ENCODE data around the gene FAT1.

Gene FAT1

GRCh38 chr4:186592966-186593586, 130.6 kb downstream of the FAT1 start:
- no peak for DNase-seq (ENCODE audit: insufficient read length)
- no peak for FAIRE-seq

GRCh38 chr4:186592445-186592844, 131.2 kb downstream of the FAT1 start:
- no peak for TF ChIP-seq POLR2A (IDR thresholded peaks at IDR 0.05; ENCODE audit: low read depth, low read length)
- TF ChIP-seq TAF1 (IDR thresholded peaks at IDR 0.05; ENCODE audit: borderline replicate concordance, low read depth, low read length): no peak
- TF ChIP-seq POLR2AphosphoS5 (IDR thresholded peaks at IDR 0.05; ENCODE audit: low read depth, low read length): no peak
- DNase-seq (ENCODE audit: insufficient read length) (no peak), FAIRE-seq (no peak)

More at GRCh38 chr4:186592966-186593586, 130.6 kb downstream of the FAT1 start:
- TF ChIP-seq TAF1 (IDR thresholded peaks at IDR 0.05; ENCODE audit: borderline replicate concordance, low read depth, low read length) (no peak), POLR2AphosphoS5 (IDR thresholded peaks at IDR 0.05; ENCODE audit: low read depth, low read length) (no peak), POLR2A (IDR thresholded peaks at IDR 0.05; ENCODE audit: low read depth, low read length) (no peak)

GRCh38 chr4:186591651-186592050, 132.0 kb downstream of the FAT1 start:
- TF ChIP-seq POLR2A (IDR thresholded peaks at IDR 0.05; ENCODE audit: low read depth, low read length) (no peak), TAF1 (IDR thresholded peaks at IDR 0.05; ENCODE audit: borderline replicate concordance, low read depth, low read length) (no peak), POLR2AphosphoS5 (IDR thresholded peaks at IDR 0.05; ENCODE audit: low read depth, low read length) (no peak)
- no peak for FAIRE-seq

DNA sequence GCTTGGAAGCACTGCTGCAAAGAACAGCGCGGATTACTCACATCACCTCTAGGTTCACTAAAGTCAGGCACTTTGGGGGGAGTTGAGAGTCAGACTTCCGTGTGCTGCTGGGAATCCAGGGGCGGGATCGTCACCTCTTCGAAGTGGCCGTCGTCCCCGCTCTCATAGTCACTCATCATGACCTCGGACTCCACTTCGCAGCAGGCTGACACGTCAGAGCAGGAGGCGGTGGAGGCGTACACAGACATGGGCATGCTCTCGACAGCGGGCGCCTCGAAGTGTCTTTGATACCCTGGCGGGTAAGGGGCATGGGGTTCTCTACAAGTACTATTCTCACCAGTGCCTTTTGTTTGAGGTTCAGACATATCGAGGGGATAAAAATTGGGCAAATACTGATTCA, 135.2 kb downstream of the FAT1 start:
- DNase-seq (ENCODE audit: insufficient read length): no peak
- TF ChIP-seq POLR2A (IDR thresholded peaks at IDR 0.05; ENCODE audit: low read depth, low read length) (no peak), POLR2AphosphoS5 (IDR thresholded peaks at IDR 0.05; ENCODE audit: low read depth, low read length) (no peak), TAF1 (IDR thresholded peaks at IDR 0.05; ENCODE audit: borderline replicate concordance, low read depth, low read length) (no peak)
- FAIRE-seq: no peak

More at GRCh38 chr4:186591651-186592050, 132.0 kb downstream of the FAT1 start:
- no peak for DNase-seq (ENCODE audit: insufficient read length)

GRCh38 chr4:186587416-186588018, 136.1 kb downstream of the FAT1 start:
- DNase-seq (ENCODE audit: insufficient read length): peak; percentile 15
- TF ChIP-seq POLR2AphosphoS5 (IDR thresholded peaks at IDR 0.05; ENCODE audit: low read depth, low read length): no peak
- no peak for TF ChIP-seq POLR2A (IDR thresholded peaks at IDR 0.05; ENCODE audit: low read depth, low read length)
- TF ChIP-seq TAF1 (IDR thresholded peaks at IDR 0.05; ENCODE audit: borderline replicate concordance, low read depth, low read length): no peak
- no peak for FAIRE-seq

DNA sequence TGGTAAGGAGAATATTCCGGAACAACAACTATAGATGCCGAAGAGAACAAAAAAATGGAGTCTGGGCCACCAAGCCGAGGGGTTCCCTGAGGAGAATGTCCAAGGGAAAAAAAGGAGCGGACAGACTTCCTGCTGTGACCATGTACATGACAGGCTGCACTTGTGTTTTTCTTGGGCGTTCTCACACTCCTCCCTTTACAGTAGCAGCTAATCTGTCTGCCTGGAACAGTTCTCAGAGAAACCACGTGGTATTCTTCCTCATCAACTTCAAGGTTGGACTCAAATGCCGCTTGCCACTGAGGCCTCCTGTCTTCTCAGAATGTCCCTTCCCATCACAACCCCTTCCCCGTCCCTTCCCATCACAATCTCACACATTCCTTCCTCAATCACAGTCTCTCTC, 137.5 kb downstream of the FAT1 start:
- TF ChIP-seq POLR2AphosphoS5 (IDR thresholded peaks at IDR 0.05; ENCODE audit: low read depth, low read length): no peak
- no peak for TF ChIP-seq POLR2A (IDR thresholded peaks at IDR 0.05; ENCODE audit: low read depth, low read length)
- no peak for TF ChIP-seq TAF1 (IDR thresholded peaks at IDR 0.05; ENCODE audit: borderline replicate concordance, low read depth, low read length)
- DNase-seq (ENCODE audit: insufficient read length) (no peak), FAIRE-seq (no peak)

DNA sequence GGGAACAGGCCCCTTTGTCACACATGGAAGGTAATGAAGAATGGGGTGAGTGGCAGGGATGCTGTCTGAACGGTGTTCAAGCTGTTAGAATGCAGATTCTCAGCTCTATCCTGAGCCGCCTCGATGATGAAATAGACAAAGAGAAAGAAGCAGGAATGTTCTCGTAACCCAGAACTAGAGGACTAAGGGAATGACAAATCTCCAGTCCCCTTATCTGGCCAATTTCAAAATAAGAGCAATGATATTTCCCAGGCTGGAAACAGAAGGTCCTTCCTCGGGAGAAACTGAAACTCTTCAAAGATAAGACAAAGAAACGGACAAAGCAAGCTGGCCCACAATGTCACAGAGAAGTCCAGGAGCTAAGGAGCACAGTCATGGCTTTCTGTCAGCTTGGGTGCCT, 138.7 kb downstream of the FAT1 start:
- no peak for DNase-seq (ENCODE audit: insufficient read length)
- TF ChIP-seq TAF1 (IDR thresholded peaks at IDR 0.05; ENCODE audit: borderline replicate concordance, low read depth, low read length): no peak
- no peak for FAIRE-seq

GRCh38 chr4:186581421-186581820, 142.2 kb downstream of the FAT1 start:
- DNase-seq (ENCODE audit: insufficient read length) (no peak), FAIRE-seq (no peak)

DNA sequence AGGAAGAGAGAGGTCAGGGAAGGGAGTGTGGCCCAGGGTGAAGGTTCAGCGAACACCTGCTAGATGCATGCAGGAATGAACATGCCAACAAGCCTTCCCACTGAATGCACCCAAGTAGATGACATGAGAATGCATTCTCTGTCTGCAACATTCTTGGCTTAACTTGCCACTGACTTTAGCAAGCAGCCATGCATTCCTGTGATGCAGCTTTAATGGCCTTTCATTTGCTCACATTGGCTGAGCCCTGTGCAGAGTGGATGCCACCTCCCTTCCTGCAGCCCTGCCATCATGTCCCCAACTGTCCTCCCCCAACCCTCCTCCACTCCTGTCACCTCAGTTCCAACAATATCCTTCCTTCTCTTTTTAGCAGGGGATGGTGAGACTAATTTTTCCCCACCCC, 143.0 kb downstream of the FAT1 start:
- no peak for FAIRE-seq

More at GRCh38 chr4:186581421-186581820, 142.2 kb downstream of the FAT1 start:
- TF ChIP-seq POLR2AphosphoS5 (IDR thresholded peaks at IDR 0.05; ENCODE audit: low read depth, low read length): no peak
- TF ChIP-seq POLR2A (IDR thresholded peaks at IDR 0.05; ENCODE audit: low read depth, low read length): no peak
- TF ChIP-seq TAF1 (IDR thresholded peaks at IDR 0.05; ENCODE audit: borderline replicate concordance, low read depth, low read length): no peak

GRCh38 chr4:186570193-186570996, 153.3 kb downstream of the FAT1 start:
- TF ChIP-seq TAF1 (IDR thresholded peaks at IDR 0.05; ENCODE audit: borderline replicate concordance, low read depth, low read length): no peak
- TF ChIP-seq POLR2AphosphoS5 (IDR thresholded peaks at IDR 0.05; ENCODE audit: low read depth, low read length): no peak
- TF ChIP-seq POLR2A (IDR thresholded peaks at IDR 0.05; ENCODE audit: low read depth, low read length): no peak
- DNase-seq (ENCODE audit: insufficient read length) (no peak), FAIRE-seq (no peak)

More for the DNA sequence above, 143.0 kb downstream of the FAT1 start:
- no peak for DNase-seq (ENCODE audit: insufficient read length)
- TF ChIP-seq TAF1 (IDR thresholded peaks at IDR 0.05; ENCODE audit: borderline replicate concordance, low read depth, low read length) (no peak), POLR2AphosphoS5 (IDR thresholded peaks at IDR 0.05; ENCODE audit: low read depth, low read length) (no peak), POLR2A (IDR thresholded peaks at IDR 0.05; ENCODE audit: low read depth, low read length) (no peak)

GRCh38 chr4:186569533-186570192, 154.0 kb downstream of the FAT1 start:
- DNase-seq (ENCODE audit: insufficient read length) (no peak), FAIRE-seq (no peak)
- TF ChIP-seq POLR2AphosphoS5 (IDR thresholded peaks at IDR 0.05; ENCODE audit: low read depth, low read length) (no peak), TAF1 (IDR thresholded peaks at IDR 0.05; ENCODE audit: borderline replicate concordance, low read depth, low read length) (no peak), POLR2A (IDR thresholded peaks at IDR 0.05; ENCODE audit: low read depth, low read length) (no peak)
